Fibroblast of pulmonary artery (primary cell): Measurements from ENCODE around the gene CCDC136.
A peak's percentile ranks its signal among the peaks of the same experiment; 100 is the strongest.

Experiments used
- DNase-seq: peaks from one replicate; pipeline ENCODE4 v3.0.0-alpha.2; 2010; ENCODE audit warnings: low read depth
- H3K4me3 ChIP-seq: replicated peaks from 2 replicates; pipeline ENCODE4 v1.5.1; 2011; ENCODE audit warnings: low read depth, mild to moderate bottlenecking, control low read depth, low read length, moderate library complexity
- CTCF ChIP-seq: IDR thresholded peaks from 2 replicates; pipeline ENCODE4 v1.5.1; 2011; ENCODE audit warnings: mild to moderate bottlenecking, control low read depth, low read length, inconsistent platforms; ENCODE audit errors: missing control alignments

The CCDC136 gene

DNA sequence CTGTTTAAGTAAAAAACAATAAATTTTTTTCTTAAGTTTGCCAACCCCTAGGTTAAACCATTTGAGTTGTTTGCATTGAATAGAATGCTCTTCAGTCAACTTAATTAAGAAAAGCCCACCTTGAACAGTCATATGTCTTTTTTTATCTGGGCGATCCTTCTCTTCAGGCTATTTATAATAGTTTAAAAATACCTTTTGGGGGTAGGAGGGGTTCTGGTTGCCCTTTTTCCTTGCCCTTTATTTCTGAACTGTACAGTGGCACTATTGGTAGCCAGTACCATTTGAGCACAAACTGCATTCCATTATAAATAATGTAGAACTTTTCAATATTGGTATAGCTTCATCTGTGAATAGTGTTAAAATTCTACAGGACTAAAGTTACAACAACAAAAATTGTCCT is 39.5 kb upstream of the CCDC136 start:
- no peak for DNase-seq
- no peak for TF ChIP-seq CTCF
- H3K4me3 ChIP-seq = no peak overlapping the region

- DNase-seq = no peak
- H3K4me3 ChIP-seq = no peak overlapping the region
- no peak for TF ChIP-seq CTCF
These were observed 36.5 kb upstream of the CCDC136 start for GRCh38 chr7:128755075-128755818.

GRCh38 chr7:128755819-128756476 is 35.8 kb upstream of the CCDC136 start:
- peak; percentile 72 for DNase-seq
- no peak for TF ChIP-seq CTCF
- no peak overlapping the region for H3K4me3 ChIP-seq

- no peak overlapping the region for H3K4me3 ChIP-seq
- TF ChIP-seq CTCF = no peak
- no peak for DNase-seq
These were observed 34.6 kb upstream of the CCDC136 start for GRCh38 chr7:128757203-128757602.

GRCh38 chr7:128758553-128758952 is 33.2 kb upstream of the CCDC136 start:
- no peak overlapping the region for H3K4me3 ChIP-seq
- DNase-seq = no peak
- no peak for TF ChIP-seq CTCF

DNA sequence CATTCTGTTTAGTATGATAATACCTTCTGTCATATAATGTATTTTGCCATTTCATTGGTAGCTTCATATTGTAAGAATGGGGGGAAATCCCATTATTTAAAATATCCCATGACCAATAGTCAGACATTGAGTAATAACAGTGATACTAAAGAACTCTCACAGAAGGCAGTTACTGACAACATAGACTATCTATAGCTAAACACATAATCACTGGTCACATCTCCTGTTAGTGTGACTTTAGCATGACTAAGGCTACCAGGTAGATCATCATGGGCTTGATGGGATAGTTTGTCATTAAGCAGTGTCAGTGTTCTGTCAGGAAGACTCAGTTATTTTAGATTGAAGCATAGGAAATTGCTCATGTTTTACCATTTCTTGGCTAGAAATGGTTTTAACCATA is 32.5 kb upstream of the CCDC136 start:
- TF ChIP-seq CTCF = no peak
- no peak overlapping the region for H3K4me3 ChIP-seq
- DNase-seq = no peak
